ENCODE measurements around the gene MTA2.
"Not testable (repeated sequence)": the region's sequence is repeated elsewhere in the genome, so short reads cannot be mapped to it uniquely, and the experiment has no call there.

Gene MTA2

DNA sequence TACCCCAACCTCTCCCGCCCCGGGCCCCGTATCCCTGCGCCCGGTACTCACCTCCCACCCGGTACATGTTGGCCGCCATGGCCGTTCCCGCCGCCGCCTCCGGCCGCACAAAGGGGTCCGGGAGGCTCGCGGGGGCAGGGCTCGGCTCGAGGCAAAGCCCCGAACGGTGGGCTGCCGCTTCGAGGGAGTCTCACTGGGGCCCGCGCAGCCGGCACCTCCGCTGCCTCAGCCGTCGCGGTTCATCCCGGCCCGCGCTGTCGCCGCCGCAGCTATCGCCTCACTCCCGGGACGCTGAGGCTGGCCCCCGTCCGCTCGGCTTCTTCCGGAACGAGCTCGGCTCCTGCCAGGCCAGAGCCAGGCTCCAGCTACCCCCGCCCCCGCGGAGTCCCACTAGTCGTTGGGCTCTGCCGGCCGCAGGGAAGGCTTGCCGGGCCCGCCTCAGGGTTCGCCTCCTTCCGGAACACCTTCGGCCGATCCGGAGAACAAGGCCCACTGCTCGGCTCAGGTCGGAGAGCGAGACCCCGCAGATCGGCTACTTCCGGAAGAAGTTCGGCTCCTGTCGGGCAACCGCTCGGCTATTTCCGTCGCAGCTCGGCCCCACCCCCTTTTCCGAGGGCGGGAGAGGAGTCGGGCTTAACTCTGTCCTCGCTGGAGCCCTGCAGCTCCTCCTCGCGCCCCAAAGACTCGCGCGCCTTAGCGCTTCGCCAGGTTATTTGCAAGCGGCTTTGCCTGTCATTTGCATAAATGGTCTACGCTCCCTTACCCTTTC lies at the start of gene MTA2:
MTA2 (minus strand) TSS at position 494 of the 769 bp plus-strand sequence; CDS start at position 79, 415 bp downstream.
- DNase-seq = peak; percentile 97

- not testable (repeated sequence) for DNase-seq
These were observed 48.6 kb upstream of the MTA2 start for GRCh38 chr11:62650283-62650682.

- DNase-seq = no peak
These were observed 47.8 kb upstream of the MTA2 start for GRCh38 chr11:62649486-62649885.

DNA sequence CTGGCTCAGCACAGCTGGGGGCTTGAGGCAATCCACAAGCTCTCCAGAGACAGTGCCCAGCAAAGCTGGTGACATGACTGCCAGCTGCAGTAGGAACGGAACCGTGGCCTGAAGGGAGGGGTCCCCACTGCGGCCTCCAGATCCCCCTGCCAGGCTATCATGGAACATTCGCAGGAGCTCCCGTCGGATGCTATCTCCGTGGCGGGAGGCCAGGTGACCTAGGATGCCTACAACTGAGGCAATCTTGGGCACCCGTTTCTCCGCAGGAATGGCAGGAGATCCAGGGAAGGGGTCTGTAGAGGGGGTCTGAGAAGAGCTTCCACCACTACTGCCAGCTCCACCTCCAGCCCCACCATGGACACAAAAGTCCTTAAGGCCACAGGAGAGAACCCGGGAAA lies 47.3 kb upstream of the MTA2 start:
- DNase-seq = no peak

DNA sequence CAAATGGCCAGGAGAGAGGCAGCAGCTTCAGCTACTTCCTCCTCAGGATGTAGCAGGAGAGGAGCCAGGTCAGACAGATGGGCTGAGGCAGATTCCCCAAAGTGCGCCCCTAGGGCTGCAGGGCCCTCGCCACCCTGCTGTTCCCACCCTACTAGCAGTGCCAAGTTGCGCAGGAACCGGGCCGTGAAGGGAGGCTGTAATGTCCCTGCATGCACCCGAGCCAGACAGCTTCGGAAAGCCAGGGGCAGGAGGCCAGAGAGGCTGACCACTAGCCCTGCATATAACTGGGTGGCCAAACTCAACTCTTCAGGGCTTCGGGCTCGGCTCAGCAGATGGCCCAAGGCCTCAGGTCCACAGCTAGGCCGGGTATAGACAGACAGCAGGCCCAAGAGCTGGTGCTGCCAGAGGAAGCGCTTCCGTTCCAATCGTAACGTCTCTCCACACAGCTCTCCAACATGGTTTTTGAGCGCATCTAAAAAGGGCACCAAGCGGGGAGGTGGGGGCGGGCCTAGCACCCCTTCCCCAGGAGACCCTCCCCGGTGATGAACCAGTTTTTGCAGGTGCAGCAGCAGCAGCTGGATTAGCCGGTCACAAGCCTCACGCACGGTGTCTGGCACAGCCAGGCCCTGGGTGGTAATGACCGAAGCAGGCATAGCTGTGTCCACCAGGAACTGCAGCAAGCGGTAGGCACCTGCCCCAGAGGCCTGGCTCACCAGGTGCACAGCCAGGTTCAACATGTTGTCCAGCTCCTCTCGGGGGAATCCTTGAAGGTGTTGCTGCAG lies 46.7 kb upstream of the MTA2 start:
- DNase-seq = no peak

DNA sequence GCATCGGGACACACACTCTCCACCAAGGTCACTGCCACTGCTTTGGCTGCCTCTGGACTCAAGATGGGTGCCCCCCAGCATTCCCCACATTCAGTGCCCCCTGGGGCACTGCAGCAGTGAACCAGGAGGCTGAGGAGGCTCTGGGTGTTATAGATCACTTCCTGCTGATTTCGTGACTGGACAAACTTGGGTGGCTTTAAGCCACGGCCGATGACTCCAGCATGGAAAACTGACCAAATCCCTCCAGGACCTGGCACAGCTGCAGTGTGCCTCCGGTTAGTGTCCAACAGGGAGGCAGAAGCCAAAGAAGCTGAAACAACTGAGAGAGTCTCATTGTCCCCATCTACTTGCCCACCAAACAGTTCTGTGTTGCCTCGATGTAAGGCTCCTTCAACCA lies 45.9 kb upstream of the MTA2 start:
- DNase-seq = no peak

GRCh38 chr11:62646825-62647608 lies 45.4 kb upstream of the MTA2 start:
- DNase-seq = no peak

DNA sequence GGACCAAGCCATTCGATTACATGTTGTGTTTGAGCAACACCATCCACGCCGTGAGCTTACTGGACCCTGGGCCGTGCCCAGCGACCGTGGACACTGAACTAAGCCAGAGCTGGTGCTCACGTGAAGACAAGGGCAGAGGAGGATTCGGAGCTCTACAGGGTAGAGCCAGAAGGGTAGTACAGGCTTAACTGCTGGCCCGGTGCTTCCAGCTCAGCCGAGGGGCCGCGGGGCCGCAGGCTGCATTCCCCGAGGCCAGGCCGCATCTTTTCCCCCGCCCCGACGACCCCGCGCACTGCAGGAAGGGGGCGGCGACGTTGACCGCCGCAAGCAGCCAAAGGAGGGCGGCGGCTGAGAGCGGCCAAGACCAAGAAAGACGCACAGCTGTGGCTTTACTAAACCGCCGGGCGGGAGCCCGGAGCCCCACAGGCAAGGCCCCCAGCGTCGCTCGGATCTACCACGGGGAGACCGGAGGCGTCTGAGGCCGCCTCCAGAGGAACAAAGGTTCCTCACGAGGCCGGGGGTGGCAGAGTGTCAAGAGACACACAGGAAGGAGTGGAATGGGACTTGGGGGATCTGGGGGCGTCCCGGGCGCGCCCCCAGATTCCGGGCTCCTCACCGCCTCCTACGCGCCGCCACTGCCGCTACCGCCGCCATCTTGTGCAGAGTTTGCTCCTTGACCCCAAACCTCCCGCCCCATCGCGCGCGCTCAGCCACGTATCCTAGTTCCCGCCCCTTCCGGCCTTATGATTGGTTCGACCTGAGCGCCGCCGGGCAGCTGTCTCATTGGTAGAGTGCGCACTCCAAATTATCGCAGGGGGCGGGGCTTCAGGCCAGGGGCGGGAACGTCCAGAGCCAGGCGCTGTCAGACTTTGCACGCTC lies 44.5 kb upstream of the MTA2 start, which contains the start of gene GANAB:
GANAB (minus strand) TSS at position 668 of the 879 bp plus-strand sequence; CDS start at position 654, 14 bp downstream.
- DNase-seq = peak; percentile 98

GRCh38 chr11:62645671-62645945 lies 43.9 kb upstream of the MTA2 start:
- DNase-seq = no peak

GRCh38 chr11:62644220-62644619 lies 42.6 kb upstream of the MTA2 start:
- no peak for DNase-seq

GRCh38 chr11:62632492-62632891 lies 30.8 kb upstream of the MTA2 start:
- no peak for DNase-seq

DNA sequence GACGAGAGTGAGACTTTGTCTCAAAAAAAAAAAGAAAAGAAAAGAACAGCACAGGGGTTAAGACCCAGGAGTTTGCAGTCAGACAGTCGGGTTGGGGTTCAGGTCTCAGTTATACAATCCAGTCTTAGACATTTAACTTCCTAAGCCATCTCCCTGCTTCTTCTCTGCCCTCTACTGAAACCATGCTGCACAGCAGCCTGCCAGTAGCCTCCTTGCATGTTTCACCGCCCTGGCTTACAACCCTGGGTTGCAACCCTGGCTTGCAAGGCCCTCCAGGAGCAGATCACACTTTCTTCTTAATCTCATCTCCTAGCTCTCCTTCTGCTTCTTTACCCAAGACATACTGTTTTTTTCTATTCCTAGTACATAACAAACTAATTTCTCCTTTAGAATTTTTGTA lies 26.0 kb upstream of the MTA2 start:
- DNase-seq = no peak

DNA sequence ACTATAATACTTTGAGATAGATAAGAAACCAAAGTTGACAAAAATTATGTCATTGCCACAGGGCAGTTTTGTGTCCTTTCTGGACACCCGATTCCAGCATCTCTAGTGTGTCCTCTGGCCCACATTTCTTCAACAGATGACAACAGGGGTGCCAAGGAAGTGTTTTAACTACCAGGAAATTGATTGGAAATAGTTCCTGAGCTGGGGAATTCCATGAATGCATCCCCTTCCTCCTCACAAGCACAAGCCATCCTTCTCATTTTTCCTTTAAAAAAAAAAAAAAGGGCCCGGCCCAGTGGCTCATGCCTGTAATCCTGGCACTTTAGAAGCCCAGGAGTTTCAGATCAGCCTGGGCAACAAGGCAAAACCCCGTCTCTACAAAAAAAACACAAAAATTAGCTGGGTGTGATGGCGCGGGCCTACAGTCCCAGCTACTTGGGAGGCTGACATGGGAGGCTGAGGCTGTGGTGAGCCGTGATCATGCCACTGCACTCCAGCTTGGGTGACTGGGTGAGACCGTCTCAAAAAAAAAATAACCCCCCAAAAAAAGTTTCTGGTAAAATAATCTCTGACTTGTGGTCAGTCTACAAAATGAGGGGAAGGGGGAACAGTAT lies 20.9 kb upstream of the MTA2 start:
- no peak for DNase-seq

GRCh38 chr11:62621567-62622470 lies 20.2 kb upstream of the MTA2 start, which contains the start of gene B3GAT3:
TSS of gene B3GAT3 (minus strand) at chr11:62621986. CDS start at chr11:62621947, 39 bp downstream.
- DNase-seq = peak; percentile 94

DNA sequence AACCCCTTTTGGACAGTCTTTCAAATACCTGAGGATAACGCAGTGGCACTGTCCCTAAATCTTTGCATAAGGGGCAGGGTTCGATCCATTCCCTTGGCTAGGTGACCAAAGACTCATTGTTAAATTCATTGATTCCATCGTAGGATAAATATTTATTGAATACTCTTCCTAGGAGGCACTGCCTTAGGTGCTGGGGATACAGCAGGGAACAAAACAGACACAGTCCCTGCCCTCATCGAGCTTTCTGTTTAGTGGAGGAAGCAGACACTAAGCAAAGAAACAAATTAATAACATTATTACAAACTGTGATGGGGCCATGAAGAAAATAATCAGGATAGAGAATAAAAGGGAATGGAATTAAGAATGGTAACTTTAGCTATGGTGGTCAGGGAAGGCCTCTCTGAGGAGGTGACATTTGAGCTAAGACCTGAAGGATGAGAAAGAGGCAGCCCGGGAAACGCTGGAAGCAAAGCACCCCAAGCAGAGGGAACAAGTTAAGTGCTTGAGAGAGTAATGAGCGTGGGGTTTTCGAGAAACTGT lies 19.4 kb upstream of the MTA2 start:
- no peak for DNase-seq

DNA sequence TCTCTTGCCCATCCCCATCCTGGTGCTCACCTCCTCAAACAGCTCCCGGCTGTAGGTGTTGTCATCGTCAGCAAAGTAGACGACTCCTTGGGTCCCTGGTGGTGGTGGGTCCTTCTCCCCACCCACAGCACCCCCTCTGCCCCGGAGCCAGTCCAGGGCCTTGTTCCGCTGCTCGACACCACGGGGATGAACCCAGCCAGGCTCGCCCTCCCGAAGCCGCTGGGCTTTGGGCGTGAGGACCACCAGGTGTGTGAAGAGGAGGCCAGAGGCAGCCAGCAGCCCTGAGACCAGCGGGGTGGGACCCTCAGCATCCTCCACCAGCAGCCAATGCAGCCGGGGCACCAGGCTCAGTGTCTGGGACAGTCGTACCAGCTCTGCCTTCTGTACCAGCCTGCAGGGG lies 15.3 kb upstream of the MTA2 start:
- not testable (repeated sequence) for DNase-seq

DNA sequence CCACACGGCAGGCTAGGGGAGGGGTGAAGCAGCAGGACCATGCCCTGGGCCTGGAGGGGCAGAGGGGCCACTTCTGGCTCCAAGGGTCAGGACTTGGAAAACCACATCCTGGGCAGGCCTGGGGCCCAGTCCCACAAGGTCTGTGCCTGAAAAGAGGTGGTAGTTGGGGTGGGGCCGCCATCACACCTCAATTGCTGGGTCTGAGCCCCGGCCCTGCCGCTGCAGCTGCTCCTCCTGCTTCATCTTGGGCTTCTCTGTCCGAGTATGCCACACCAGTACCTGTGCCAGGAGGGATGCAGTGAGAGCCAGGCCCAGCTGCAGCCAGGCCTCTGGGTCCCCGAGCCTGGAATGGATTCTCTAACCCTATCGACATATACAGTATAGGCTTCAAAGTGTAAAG lies 13.9 kb upstream of the MTA2 start:
- DNase-seq = no peak

GRCh38 chr11:62614275-62614674 lies 12.6 kb upstream of the MTA2 start:
- no peak for DNase-seq

DNA sequence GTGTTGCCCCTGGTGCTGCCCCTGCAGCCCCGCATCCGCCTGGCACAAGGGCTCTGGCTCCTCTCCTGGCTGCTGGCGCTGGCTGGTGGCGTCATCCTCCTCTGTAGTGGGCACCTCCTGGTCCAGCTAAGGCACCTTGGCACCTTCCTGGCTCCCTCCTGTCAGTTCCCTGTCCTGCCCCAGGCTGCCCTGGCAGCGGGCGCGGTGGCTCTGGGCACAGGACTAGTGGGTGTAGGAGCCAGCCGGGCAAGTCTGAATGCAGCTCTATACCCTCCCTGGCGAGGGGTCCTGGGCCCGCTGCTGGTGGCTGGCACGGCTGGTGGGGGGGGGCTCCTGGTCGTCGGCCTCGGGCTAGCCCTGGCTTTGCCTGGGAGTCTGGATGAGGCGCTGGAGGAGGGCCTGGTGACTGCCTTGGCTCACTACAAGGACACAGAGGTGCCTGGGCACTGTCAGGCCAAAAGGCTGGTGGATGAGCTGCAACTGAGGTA lies 11.7 kb upstream of the MTA2 start:
- no peak for DNase-seq

All from NCI-H510A (cell line).